NT2/D1 (cell line): ENCODE results near the gene TMUB1.

Experiments used
- SUZ12 ChIP-seq: IDR thresholded peaks from 2 replicates; pipeline ENCODE4 v1.6.1; 2011; ENCODE audit not compliant: insufficient read length, insufficient read depth; ENCODE audit errors: extremely low read depth
- YY1 ChIP-seq: IDR thresholded peaks from 2 replicates; pipeline ENCODE4 v1.6.1; 2011; ENCODE audit not compliant: insufficient read length, insufficient read depth
- ZNF274 ChIP-seq: IDR thresholded peaks from 2 replicates; pipeline ENCODE4 v1.6.1; 2011; ENCODE audit warnings: mild to moderate bottlenecking, low read depth, low read length

DNA sequence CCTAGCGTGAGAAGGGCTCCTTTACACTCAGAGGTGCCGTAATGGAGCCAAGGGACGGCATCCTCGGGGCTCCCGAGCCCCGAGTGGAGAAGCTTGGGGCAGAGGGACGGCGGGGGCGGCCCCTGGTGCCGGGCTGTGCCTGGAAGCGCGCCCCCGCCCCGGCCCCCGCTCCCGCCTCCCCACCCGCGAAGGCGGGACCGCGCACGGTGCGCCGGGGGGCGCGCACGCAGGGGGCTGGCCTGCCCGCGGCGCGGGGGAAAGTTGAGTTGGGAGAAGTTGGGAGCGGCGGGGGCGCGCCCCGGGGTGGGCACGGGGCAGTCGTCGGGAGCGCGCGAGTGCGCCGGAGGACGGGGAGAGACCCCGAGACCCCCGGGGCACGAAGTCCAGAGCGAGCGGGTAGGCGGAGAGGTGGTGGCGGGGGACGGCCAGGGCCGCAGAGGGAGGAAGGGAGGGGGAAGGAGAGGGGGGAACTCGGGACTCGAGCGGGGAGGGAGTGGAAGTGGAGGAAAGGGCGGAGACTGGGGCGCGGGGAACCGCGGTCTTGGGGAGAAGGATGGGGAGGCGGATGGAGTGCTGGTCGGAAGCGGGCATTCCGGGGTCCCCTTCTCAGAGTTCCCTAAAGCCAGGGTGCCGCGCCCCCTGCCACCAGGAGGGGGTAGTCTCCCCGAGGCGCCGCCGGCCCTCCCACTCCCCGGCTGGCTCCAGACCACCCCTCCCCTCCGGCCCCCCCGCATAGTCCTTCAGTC is 23.8 kb downstream of the TMUB1 start, which contains the start of gene SLC4A2:
- TF ChIP-seq ZNF274 = no peak
- no peak for TF ChIP-seq YY1
- TF ChIP-seq SUZ12 = no peak
